Endodermal cell (in vitro differentiated cells): ENCODE measurements around the gene DDRGK1. TPM values are rescaled to one million over a fixed set of nuclear protein-coding genes. Genes with fewer than 3 reads are reported as not detected.

ENCODE experiments used
- DNase-seq: peaks from one replicate; pipeline ENCODE4 v3.0.0-alpha.2; 2017
- H3K27ac ChIP-seq: 2 replicates; pipeline ENCODE4 v1.5.1; 2013; ENCODE audit warnings: mild to moderate bottlenecking, low read depth, low read length, moderate library complexity
- H3K27me3 ChIP-seq: 2 replicates; pipeline ENCODE4 v1.6.1; 2013; ENCODE audit warnings: mild to moderate bottlenecking, low read length, moderate library complexity; ENCODE audit not compliant: insufficient read depth, control insufficient read depth, poor library complexity, severe bottlenecking
- H3K36me3 ChIP-seq: 2 replicates; pipeline ENCODE4 v1.7.0; 2013; ENCODE audit warnings: mild to moderate bottlenecking, low read length, moderate library complexity; ENCODE audit not compliant: control insufficient read depth, insufficient read depth
- H3K4me1 ChIP-seq: one replicate; pipeline ENCODE4 v1.7.0; 2013; ENCODE audit warnings: low read length; ENCODE audit not compliant: control insufficient read depth, insufficient read depth
- H3K4me3 ChIP-seq: 2 replicates; pipeline ENCODE4 v1.5.1; 2013; ENCODE audit warnings: mild to moderate bottlenecking, low read length, moderate library complexity
- H3K9ac ChIP-seq: 2 replicates; pipeline ENCODE4 v1.6.1; 2013; ENCODE audit warnings: mild to moderate bottlenecking, low read length, moderate library complexity; ENCODE audit not compliant: poor library complexity, severe bottlenecking; ENCODE audit errors: extremely low read depth
- H3K9me3 ChIP-seq: 2 replicates; pipeline ENCODE4 v1.6.1; 2013; ENCODE audit warnings: mild to moderate bottlenecking, low read length, moderate library complexity; ENCODE audit not compliant: control insufficient read depth
- H3K27ac Mint-ChIP-seq: 2 replicates; pipeline ENCODE4 v1.8.0; 2020; ENCODE audit warnings: mixed read lengths
- H3K27me3 Mint-ChIP-seq: 2 replicates; pipeline ENCODE4 v1.8.0; 2021; ENCODE audit warnings: mild to moderate bottlenecking, mixed read lengths; ENCODE audit not compliant: insufficient read depth
- H3K36me3 Mint-ChIP-seq: 2 replicates; pipeline ENCODE4 v1.8.0; 2020; ENCODE audit warnings: low read depth, mixed read lengths
- H3K4me1 Mint-ChIP-seq: 2 replicates; pipeline ENCODE4 v1.8.0; 2020; ENCODE audit warnings: mixed read lengths
- H3K4me3 Mint-ChIP-seq: 2 replicates; pipeline ENCODE4 v1.8.0; 2020; ENCODE audit warnings: mild to moderate bottlenecking, moderate library complexity, mixed read lengths
- H3K9me3 Mint-ChIP-seq: 2 replicates; pipeline ENCODE4 v1.8.0; 2020; ENCODE audit warnings: mild to moderate bottlenecking, mixed read lengths
- WGBS, 2 experiments: methylation state at CpG; one replicate each; pipeline versions ENCODE4 v1.1.5 to v1.1.7; 2013; ENCODE audit warnings: missing lambda C conversion rate in 2 of 2, mixed read lengths in 1 of 2; ENCODE audit not compliant: insufficient coverage in 1 of 2, insufficient read length in 1 of 2; 5-methylcytosine and 5-hydroxymethylcytosine counted together
- total RNA-seq, 2 donors: library from RNA; stranded (reverse); fragmentation: NEBNext Ultra II Directional in 1 of 2; extraction: Animal tissue kit (Norgen Biotek cat#: 25700) in 1 of 2; gene quantifications; 2 replicates in 1 of 2; 3 replicates in 1 of 2; pipeline ENCODE4 v1.2.1, GENCODE V29; 2021
- TF ChIP-seq, protein P1 (sequence below): fragments of 200-600 bp; sonication (generic); conservative IDR thresholded peaks from 2 replicates; pipeline ENCODE4 v1.5.0; 2021; ENCODE audit warnings: antibody characterized with exemption, mild to moderate bottlenecking

DDRGK1 gene
- total RNA-seq, 2 donors from 2014 or later: 55.0 to 59.3 TPM

DNA sequence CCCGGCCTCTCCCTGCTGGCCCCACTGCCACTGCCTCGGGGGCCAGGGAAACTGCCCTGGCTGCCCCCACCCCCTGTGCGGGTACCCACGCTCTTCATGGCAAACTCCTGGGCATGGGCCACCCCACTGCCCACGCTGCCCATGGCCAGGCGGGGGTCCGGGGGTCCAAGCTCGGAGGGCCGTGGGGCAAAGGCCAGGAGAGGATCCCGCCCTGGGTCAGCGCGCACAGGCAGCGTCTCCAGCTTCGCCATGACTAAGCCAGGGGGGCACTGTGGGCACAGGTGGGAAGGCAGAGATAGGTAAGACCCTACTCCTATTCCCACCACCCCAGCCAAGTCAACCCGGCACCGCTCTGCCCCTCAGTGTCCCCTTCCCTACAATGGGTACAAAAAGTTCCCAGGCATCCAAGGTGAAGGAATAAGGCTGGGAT lies 37.6 kb downstream of the DDRGK1 start:
- H3K9me3 Mint-ChIP-seq: no peaks in the 10 kb centered on the region
- TF ChIP-seq, protein P1, sequence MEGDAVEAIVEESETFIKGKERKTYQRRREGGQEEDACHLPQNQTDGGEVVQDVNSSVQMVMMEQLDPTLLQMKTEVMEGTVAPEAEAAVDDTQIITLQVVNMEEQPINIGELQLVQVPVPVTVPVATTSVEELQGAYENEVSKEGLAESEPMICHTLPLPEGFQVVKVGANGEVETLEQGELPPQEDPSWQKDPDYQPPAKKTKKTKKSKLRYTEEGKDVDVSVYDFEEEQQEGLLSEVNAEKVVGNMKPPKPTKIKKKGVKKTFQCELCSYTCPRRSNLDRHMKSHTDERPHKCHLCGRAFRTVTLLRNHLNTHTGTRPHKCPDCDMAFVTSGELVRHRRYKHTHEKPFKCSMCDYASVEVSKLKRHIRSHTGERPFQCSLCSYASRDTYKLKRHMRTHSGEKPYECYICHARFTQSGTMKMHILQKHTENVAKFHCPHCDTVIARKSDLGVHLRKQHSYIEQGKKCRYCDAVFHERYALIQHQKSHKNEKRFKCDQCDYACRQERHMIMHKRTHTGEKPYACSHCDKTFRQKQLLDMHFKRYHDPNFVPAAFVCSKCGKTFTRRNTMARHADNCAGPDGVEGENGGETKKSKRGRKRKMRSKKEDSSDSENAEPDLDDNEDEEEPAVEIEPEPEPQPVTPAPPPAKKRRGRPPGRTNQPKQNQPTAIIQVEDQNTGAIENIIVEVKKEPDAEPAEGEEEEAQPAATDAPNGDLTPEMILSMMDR: no peak
- H3K36me3 Mint-ChIP-seq: peaks cover 13% of the 10 kb centered on the region
- no peaks in the 10 kb centered on the region for H3K36me3 ChIP-seq
- no peaks in the 10 kb centered on the region for H3K9me3 ChIP-seq
- H3K4me1 Mint-ChIP-seq: peaks cover 36% of the 10 kb centered on the region
- no peaks in the 10 kb centered on the region for H3K27me3 ChIP-seq
- 93 to 98% methylated on average over 6 to 16 of the region's 16 CpGs for WGBS, 2 experiments
- peaks cover under 1% of the 10 kb centered on the region for H3K4me1 ChIP-seq
- no peak overlapping the region for H3K4me3 ChIP-seq
- DNase-seq: no peak
- H3K9ac ChIP-seq: no peak overlapping the region
- H3K4me3 Mint-ChIP-seq: no peak overlapping the region
- no peak overlapping the region for H3K27ac ChIP-seq
- peaks cover 2% of the 10 kb centered on the region for H3K27me3 Mint-ChIP-seq
- no peak overlapping the region for H3K27ac Mint-ChIP-seq

DNA sequence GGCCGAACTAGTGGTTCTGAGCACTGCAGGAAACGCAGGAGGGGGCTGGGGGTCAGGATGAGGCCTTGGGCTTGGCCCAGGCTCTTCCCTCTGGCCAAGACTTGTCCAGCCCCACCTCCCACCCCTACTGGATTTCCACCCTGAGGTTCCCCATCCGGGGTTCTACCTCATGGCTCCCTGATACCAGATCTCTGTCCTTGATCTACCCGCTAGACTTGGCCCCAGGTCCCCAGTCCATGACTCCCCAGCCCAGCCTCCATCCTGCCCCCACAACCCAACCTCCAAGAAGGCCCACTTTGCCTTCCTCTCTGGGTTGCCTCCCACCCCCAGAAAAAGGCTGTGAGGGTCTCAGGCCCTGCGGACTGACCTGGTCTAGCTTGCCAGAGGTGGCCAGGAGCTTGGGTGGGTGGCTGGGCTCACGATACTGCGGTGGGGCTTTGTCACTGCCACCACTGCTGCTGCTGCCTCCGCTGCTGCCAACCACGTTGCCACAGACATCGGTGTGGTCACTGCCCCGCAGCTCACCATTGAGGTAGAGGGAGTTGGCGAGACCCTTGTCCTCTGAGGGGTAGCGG lies 38.1 kb downstream of the DDRGK1 start:
- Histone ChIP-seq H3K27ac (no peak overlapping the region), H3K4me3 (no peak overlapping the region), H3K9me3 (no peaks in the 10 kb centered on the region), H3K9ac (no peak overlapping the region), H3K36me3 (no peaks in the 10 kb centered on the region), H3K4me1 (no peaks in the 10 kb centered on the region), H3K27me3 (no peaks in the 10 kb centered on the region)
- H3K4me1 Mint-ChIP-seq: peaks cover 31% of the 10 kb centered on the region
- no peak overlapping the region for H3K27ac Mint-ChIP-seq
- WGBS, 2 experiments: 91 to 95% methylated on average over 6 to 13 of the region's 13 CpGs
- peaks cover 2% of the 10 kb centered on the region for H3K27me3 Mint-ChIP-seq
- TF ChIP-seq, protein P1: no peak
- no peaks in the 10 kb centered on the region for H3K9me3 Mint-ChIP-seq
- H3K36me3 Mint-ChIP-seq: peaks cover 13% of the 10 kb centered on the region
- no peak for DNase-seq
- H3K4me3 Mint-ChIP-seq: no peak overlapping the region

DNA sequence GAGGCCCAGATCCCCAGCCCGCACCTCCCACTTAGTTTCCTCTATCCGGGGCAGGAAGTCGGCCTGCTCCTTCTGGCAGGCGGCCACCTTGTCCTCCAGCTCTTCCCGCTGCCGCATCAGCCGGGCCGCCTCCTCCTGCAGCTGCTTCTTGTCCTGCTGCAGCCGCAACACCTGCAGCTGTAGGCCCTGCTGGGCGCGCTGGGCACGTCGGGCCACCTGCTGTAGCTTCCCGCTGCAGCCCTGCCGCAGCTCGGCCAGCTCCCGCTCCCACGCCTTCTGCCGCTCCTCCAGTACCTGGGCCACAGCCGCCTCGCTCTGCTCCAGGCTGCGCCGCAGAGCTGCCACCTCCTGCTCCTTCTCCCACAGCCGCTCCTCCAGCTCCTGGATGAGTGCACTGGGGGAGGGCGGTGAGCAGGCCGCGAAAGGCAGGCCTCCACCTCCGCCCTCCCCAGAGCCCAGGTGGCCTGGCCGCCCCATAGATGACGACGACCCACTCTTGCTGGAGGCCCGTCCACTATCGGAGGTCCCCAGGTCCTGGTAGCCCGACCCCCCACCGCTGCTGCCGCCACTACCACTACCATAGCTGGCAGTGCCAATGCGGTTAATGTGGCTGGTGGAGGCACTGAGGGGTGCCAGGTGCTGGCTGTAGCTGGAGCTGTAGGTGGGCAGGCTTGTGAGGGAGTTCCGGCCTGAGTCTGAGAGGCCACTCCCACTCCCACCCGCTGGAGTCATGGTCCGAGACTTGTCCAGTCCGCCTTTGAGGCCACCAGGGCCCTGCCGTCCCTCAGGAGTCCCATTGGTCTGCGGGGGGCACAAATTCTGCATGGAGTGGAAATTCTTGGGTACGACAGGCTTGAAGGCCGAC lies 38.8 kb downstream of the DDRGK1 start:
- Histone ChIP-seq H3K4me3 (no peak overlapping the region), H3K27ac (no peak overlapping the region), H3K4me1 (no peaks in the 10 kb centered on the region), H3K9ac (no peak overlapping the region), H3K27me3 (no peaks in the 10 kb centered on the region), H3K36me3 (no peaks in the 10 kb centered on the region), H3K9me3 (no peaks in the 10 kb centered on the region)
- Mint-ChIP-seq H3K9me3 (no peaks in the 10 kb centered on the region), H3K27ac (no peak overlapping the region), H3K27me3 (peaks cover 2% of the 10 kb centered on the region), H3K4me1 (peaks cover 24% of the 10 kb centered on the region), H3K36me3 (peaks cover 13% of the 10 kb centered on the region), H3K4me3 (no peak overlapping the region)
- 87 to 94% methylated on average over 10 to 45 of the region's 45 CpGs for WGBS, 2 experiments
- TF ChIP-seq, protein P1: no peak
- DNase-seq: no peak
